ENCODE data around the gene NPAS3.
A peak's percentile ranks its signal among the peaks of the same experiment; 100 is the strongest.

Gene NPAS3

DNA sequence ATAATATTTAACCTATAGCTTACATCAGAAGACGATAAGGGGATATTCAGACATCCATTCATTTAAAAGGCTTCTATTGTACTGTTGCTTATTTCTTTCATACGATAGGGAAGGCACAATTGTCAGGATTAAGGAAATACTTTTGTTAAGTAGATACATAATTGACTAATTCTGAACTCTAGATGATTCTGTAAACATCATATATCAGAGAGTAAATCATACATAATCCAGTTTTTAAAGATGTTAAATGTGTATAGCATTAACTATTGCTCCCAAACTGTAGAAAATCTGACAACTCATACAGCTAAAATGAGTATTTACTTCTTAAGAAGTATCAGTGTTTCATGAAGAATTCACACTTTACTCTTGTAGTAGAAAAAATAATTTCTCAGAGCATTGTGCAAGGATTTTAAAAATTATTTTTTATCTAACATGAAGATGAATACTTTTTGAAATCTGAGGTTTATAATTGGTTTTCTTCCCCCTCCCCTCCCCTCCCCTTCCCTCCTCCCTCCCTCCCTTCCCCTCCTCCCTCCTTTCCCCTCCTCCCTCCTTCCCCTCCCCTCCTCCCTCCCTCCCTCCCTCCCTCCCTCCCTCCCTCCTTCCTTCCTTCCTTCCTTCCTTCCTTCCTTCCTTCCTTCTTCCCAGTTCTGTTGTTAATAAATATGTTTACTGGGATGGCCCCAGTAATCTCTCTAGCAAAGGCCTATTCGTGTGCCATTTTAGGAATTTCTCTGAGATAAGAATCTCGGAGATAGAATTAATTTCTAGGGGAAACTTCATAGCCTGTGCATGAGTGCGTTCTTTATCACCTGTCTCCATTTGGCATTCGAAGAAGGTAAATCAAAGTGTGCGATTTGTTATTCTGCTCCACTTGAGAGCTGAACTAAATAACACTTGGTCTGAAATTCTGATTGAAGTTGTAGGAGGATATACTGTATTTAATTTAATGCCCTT, 2.3 kb downstream of the NPAS3 start:
- no peak for DNase-seq

DNA sequence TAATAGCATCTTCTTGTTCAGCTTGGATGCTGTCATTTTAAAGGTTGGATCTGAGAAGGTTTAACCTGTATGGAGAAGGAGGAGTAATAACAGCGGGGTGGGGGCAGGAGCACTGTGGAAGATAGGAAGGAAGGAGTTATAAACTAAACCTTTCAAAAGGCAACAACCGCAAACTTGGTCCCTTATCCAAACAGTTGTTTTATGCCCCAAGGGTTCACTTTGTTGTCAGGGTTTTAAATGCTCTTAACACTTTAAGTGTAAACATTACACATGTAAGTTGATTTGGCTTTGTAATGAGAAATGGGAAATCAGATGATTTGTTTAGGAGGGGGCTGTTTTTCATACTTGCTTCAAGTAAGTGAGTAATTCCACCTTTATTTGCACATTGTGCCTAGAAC, 3.0 kb downstream of the NPAS3 start:
- no peak for DNase-seq

DNA sequence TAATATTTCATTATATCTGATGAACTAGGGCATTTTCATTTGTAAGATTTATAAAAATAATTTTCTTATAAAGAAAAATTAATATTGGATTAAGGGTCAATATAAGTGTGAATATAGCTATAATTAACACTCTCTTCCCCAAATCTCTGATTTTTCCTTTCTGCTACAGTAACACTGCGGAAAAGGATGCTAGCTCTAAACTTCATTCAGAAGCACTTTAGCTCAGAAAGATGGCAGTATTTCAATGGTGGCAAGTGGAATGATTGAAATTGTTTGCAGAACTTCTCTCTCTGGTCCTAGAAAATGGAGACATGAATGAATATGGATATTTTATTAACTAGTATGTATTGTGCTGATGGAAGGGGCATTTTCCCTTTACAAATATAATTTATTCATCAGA, 8.4 kb downstream of the NPAS3 start:
- no peak for DNase-seq

DNA sequence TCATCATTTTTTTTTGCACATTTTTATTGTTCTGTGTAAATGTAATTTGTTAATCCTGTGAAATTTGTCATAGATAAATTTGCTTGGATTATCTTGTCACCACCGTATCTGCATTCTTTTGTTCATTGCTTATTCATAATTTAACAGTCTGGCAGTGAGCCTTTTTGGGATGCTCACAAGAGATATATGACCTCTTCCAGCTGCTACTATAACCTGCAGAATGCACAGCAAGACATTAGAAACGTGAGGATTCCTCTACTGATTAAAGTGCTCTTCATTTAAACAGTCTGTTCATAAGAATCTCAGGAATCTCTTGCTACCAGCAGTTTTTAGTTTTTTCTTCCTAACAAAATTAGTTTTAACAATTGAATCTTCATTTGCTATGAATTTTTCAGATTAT, 9.1 kb downstream of the NPAS3 start:
- no peak for DNase-seq

DNA sequence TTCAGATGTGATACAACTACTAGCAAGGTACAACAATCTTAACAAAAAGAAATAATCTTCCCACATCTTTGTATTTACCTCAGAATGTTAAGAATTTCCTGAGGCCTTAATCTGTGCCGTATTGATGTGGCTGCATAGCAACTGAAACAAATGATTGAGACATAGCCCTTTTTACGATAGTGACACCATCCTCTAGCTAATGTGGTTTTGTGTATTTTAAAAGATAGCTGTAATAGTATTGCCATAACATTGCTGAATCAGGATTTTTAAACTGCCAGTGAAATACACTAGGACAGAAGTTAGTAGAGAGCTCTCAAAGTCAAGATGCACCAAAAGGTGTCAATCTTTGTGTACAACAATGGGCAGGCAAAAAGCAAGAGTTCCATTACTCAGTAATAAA, 11.9 kb downstream of the NPAS3 start:
- no peak for DNase-seq

DNA sequence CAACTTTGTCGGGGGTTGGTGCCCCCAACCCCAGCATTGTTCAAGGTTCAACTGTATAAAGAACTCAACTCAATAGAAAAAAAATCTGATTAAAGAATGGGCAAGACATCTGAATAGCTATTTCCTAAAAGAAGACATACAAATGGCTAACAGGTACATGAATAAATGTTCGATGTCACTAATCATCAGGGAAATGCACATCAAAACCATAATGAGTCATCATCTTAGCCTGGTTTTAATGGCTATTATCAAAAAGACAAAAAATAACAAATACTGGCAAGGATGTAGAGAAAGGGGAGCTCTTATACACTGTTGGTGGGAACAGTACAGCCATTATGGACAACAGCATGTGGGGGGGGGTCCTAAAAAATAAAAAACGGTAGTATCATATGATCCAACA, 28.7 kb downstream of the NPAS3 start:
- DNase-seq = no peak

DNA sequence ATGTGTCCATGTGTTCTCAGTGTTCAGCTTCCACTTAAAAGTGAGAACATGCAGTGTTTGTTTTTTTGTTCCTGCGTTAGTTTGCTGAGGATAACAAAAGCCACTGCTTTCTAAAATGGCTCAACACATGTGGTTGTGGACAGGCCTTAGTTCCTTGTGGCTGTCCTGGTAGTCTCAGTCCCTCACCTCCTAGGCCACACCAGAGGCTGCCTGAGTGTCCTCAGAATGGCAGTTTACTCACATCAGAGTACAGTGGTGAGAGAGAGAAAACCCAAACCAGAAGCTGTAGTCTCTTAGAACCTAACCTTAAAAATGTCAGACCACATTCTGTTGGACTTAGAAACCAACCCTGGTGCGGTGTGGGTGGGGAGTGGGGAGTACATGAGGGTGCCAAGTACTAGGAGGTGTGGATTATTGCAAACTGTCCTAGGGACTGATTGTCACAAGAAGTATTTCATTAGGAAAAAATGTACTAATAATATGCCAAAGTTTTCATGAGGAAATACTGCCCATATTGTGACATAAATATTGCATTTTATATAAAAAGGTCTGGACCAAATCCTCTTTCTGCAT, 30.4 kb downstream of the NPAS3 start:
- no peak for DNase-seq

DNA sequence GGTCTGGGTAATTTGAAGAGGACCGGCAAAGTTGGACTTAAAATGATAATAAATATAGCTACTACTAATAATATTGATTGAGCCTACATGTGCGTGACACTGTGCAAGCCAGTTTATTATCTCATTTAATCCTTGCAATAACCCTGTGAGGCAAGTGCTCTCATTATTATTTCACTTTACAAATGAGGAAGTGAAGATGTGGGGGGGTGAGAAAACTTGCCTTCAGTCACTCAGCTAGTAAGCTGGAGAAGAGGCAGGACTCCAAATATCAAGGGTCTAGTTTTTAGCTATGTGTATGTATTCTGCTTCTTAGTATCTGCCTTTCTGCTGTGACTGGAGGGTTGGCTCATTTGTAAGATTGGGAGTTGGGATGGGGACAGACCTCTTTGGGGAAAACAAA, 39.2 kb downstream of the NPAS3 start:
- DNase-seq = no peak

DNA sequence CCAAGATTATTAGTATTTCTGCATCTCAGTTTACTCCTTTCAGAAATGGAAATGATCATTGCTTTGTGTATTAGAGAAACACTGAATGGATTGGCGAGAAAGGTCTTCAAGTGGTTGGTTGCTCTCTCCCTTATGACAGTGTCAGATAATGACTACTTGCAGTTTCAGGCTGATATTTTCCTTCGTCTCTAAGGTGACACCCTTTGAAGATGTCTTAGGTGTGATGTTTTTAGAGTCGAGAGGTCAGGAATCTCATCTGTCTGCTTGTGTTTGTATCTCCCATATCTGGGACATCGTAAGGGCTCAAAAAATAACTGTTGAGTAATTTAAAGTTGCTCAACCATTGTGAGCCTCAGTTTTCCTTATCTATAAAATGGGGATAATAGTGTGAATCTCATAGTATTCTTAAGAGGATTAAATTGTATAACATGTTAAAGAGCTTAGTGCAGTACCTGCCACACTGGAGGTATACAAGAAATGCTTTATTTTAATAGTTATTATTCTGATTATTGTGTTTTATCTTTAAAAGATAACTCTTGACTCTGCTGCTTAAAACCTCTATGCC, 40.1 kb downstream of the NPAS3 start:
- DNase-seq = no peak

DNA sequence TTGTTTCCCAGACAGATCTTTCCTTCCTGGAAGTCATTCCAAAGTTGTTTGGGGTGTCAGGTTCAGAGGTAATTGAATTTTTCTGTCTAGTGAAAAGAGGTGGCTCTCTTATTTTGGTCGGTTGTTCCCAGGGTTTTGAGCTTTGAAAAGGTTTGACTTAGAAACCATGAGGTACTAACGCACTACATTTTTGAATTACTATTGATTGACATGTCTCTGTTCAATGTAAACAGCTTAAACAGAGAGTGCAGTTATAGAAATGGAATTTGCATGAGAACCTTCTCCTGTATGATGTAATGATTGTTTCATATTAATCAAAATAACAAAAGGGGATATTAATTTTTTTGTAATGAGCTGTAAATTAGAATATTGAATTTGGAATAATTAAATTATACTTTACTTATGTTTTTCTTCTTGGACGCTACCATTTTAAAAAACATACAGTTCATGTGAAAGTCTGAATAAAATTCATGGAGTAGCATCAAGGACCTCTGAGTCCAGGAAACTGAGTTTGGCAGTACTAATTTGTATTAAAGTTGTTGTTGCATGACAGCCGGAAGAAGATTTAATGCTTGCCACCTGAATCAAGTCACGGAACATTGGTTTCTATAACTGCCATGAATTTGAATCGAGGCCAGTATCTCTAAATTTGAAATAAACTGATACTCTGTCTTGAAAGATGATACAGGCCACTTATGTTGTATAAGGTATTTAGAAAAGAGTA, 41.7 kb downstream of the NPAS3 start:
- DNase-seq = no peak

DNA sequence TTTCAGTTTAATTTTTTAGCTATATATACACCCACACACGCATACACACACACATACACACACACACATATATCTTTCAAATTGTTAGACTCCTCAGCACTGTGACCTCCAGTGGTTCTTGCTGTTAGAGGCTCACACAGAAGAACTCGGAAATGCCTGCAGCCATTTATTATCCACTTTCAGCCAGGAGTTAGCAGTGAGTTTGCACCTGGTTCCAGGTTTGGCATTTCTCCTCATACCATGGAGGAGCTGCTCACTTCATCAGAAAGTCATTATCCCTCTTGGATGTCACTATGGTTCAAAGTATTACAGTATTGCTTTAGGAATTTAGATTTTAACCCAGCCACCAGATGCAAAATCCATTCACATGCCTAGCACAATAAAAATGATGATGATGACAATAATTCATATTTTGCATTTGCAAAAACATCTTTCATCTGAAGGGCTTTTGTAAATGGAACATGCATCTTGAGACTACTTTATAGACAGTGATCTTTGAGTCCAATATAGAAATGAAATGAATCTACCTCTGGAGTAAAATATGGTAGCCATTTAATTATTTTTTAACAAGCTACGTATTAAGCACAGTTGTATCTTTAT, 42.3 kb downstream of the NPAS3 start:
- DNase-seq = no peak

DNA sequence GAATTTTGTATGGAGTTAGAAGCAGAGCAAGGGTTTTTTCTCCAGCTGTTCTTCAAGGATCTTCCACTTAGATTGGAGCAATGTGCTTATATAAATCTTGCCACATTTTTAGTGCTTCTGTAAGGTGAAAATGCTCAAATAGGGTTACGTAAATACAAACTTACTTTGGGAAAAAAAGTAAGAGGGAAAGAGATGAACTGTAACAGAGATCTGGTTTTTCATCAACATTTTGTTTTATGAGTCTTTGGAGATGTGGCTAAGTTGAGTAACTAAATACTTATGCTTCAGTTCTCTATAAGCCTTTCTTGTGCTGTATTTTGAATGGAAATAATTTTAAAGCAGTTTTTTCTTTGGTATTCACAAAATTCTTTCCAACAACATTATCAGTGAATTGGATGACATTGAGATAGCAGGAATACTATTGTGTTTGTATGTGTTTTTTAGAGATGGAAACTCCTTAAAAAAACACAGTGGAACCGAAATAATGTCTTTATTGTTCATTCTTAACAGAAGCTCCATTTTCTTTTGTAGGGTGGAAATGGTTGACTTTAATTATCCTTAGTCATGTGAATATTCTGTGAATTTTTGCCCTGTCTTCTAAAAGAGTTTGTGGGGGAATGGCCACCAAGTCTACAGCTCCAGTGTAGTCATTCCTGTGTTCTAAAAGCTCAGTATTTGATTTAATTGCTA, 45.7 kb downstream of the NPAS3 start:
- no peak for DNase-seq

DNA sequence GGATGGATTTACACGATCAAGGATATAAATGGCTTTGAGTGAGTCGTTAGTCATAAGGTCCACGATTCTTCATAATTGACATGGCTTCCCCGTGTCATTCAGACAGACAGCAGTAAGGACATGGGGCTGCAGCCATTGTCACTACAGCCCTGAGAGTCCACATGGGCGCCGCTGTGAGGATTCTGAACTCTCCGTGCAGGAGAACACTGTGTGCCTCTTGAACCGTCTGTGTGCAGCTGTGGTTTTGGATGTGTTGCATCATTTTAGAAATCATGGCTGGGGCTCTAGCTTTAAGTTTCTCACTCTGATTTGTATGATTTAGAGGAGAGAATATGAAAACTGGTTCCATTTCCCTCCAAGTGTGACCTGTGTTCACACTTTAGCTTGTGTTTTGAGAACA, 47.2 kb downstream of the NPAS3 start:
- no peak for DNase-seq

DNA sequence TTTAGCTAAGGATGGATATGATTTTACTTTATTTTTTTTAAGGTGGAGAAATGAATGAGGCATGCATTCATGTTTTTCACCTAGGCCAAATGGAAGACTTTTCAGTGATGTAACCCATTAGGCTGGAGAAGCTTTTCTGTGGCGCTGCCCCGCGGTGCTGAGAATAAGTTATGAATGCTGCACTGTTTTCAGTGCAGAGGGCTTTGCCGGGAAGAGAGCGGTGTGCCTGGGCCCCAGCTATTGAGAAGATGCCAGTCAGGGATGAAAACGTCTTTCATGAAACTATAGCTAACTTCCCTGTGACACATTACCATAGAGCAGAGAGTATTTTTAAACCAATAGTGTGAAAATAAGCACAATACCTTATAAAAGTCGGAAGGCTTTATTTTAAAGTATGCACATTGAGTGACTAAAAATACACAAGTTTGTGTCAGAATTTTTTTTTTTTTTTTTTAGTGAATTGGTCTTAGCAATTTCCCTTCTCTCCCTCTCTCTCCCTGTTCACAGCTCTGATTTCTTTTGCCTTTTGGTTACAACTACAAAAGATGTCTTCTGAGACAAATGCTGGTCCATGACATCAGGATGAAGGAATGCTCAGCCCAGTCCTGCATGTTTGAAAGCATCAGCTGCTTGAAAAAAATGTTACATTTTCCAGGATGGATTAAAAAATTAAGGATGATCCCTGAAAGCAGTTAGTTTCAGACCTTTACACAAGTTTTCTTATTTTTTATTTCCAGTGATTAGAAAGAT, 48.3 kb downstream of the NPAS3 start:
- DNase-seq = no peak

DNA sequence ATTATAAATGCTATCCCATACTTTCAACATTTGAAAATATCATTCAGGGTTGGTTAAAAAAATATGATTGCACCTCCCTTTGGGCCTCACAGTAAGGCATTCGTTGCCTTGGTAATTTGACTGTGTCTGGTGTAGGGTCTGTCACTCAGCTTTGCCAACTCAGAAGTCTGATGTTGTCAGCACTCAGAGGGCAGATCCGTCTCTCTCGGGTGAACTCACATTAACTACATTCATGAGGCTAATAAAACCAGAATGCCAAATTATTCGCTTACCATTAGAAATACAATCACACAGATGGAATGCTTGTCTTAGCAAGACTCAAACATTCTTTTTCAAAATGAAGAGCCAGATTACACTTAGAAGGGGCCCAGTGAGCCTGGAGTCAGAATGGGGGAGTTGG, 53.0 kb downstream of the NPAS3 start:
- DNase-seq = no peak

DNA sequence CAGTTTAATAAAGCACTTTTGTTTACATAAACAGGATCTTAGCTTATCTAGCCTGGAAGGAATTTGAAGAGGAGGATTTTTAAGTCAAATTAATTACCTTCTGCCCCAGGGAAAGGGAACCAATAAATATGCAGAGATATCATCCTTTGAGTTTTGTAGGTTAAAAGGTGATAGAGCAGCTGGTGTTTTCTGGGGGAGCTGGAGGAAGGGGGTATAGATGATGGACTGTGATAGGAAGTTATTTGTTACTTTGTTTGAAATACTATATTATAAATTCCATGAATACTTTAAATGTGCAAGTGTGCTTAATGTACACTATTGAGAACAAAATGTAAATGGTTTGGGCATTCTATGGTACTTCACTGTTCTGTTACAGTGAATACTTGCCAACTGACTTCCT, 55.2 kb downstream of the NPAS3 start:
- no peak for DNase-seq

DNA sequence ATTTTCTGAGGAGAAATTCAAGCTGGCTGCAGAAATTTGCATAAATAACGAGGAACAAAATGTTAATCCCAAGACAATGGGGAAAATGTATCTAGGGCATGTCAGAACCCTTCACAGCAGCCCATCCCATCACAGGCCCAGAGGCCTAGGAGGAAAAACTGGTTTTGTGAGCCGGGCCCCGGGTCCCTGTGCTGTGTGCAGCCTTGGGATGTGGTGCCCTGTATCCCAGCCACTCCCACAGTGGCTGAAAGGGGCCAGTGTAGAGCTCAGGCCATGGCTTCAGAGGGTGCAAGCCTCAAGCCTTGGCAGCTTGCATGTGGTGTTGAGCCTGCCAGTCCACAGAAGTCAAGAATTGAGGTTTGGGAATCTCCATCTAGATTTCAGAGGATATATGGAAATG, 57.7 kb downstream of the NPAS3 start:
- DNase-seq = no peak

DNA sequence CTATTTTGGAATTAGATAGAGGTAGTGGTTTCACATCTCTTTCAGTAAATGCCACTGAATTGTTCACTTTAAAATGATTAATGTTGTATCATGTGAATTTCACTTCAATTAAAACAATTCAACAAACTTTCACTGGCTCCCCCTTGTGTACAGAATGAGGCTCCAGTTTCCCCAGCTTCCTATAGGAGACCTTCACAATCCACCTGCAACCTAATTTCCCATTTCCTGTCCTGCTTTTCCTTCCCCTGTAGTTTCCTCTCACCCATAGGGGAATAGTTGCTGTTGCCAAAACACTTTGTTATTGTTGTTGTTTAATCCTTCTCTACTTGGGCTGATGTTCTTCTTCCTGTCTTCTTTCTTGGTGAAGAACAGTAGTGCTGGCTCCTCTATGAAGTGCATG, 59.8 kb downstream of the NPAS3 start:
- peak; percentile 6 for DNase-seq

DNA sequence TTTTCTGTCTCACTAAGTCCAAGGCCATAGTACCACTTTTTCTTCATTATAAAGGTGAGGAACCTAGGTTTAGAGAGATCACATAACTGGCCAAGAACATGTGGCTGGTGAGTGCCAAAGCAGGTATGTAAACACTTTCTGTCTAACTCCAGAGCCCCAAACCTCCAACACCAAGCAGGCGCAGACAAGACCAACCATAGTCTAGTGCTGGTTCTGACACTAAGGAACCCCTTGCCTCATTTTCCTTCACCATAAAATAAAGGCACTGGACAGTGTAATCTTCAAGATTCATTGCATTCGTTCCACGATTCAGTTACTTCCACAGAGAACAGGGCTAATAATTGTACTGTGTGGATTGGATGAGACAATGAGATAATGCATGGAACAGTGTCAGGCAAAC, 71.0 kb downstream of the NPAS3 start:
- no peak for DNase-seq

DNA sequence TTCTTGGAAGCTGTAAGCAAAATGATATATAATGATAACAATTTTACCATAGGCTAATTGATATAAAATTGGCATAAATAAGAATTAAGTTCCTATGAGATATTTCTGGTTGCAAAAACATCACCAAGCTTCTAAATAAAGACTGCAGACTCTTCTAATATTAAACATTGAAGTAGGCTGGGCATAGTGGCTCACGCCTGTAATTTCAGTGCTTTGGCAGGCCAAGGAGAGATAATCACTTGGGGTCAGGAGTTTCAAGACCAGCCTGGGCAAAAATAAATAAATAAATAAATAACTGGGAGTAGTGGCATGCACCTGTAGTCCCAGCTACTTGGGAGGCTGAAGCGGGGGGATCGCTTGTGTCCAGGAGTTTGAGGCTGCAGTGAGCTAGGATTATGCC, 71.8 kb downstream of the NPAS3 start:
- no peak for DNase-seq

DNA sequence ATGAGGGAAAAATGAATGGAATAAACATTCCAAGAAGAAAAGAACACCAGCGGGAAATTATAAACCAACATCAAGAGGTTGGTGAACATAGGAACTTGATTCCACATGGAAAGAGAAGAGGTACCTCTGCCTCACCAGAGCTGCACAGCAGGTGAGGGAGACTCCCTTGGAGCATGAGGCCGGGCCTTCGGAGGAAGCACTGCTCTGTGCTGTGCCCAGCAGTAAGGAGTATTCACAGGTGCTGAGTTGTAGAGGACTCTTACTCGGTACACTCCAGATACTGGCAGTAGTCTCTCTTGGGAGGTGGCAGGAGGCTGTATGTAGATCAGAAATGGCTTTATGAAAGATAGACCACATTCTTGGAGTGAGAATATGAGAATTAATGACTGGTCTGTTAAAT, 76.0 kb downstream of the NPAS3 start:
- no peak for DNase-seq

DNA sequence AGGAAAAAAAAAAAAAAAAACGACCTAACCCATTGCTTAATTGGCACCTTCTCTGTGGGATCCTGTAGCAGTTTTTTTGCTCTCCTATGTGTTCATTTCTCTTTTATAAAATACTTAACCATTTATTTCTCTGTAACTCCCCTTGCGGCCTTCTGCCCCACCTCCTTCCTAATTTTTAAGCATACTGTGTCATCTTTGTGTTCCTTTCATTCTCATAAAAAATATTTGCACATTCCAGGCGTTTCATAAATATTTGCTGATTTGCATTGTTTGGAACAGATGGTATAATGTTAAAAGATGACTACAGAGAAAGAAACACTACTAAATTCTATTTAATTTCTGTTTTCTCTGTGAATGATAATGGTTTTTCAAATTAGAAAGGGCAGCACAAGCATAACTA, 77.9 kb downstream of the NPAS3 start:
- no peak for DNase-seq
